KMS-11 (cell line): Measurements from ENCODE around the gene FCN2.

ENCODE experiments used
- H2AFZ ChIP-seq: fragments of 200-600 bp; sonication (generic); 2 replicates; pipeline ENCODE4 v1.6.1; 2016; ENCODE audit warnings: antibody characterized with exemption, mixed run types, low read depth
- H3K27ac ChIP-seq: fragments of 200-600 bp; sonication (generic); 2 replicates; pipeline ENCODE4 v1.6.1; 2016; ENCODE audit warnings: mild to moderate bottlenecking, mixed run types
- H3K27me3 ChIP-seq: fragments of 200-600 bp; sonication (generic); 2 replicates; pipeline ENCODE4 v1.6.1; 2017; ENCODE audit warnings: mild to moderate bottlenecking, low read depth, mixed run types, moderate library complexity; ENCODE audit not compliant: insufficient read depth
- H3K36me3 ChIP-seq: fragments of 200-600 bp; sonication (generic); 2 replicates; pipeline ENCODE4 v1.6.1; 2017; ENCODE audit warnings: mild to moderate bottlenecking, mixed run types; ENCODE audit not compliant: insufficient read depth
- H3K4me1 ChIP-seq: fragments of 200-600 bp; sonication (generic); 2 replicates; pipeline ENCODE4 v1.6.1; 2016; ENCODE audit warnings: mild to moderate bottlenecking, low read depth, mixed run types; ENCODE audit not compliant: poor library complexity, severe bottlenecking
- H3K4me2 ChIP-seq: fragments of 200-600 bp; sonication (generic); 2 replicates; pipeline ENCODE4 v1.7.0; 2016; ENCODE audit warnings: mild to moderate bottlenecking, mixed run types
- H3K4me3 ChIP-seq: fragments of 200-600 bp; sonication (generic); IDR thresholded peaks from 2 replicates; pipeline ENCODE4 v1.6.1; 2017; ENCODE audit warnings: low read depth, low read length, mixed read lengths; ENCODE audit not compliant: insufficient read depth
- H3K79me2 ChIP-seq: fragments of 200-600 bp; sonication (generic); 2 replicates; pipeline ENCODE4 v1.6.1; 2016; ENCODE audit warnings: low read depth, mixed run types; ENCODE audit not compliant: insufficient read depth
- H3K9ac ChIP-seq: fragments of 200-600 bp; sonication (generic); 2 replicates; pipeline ENCODE4 v1.6.1; 2016; ENCODE audit warnings: mild to moderate bottlenecking, mixed run types
- H4K20me1 ChIP-seq: fragments of 200-600 bp; sonication (generic); 2 replicates; pipeline ENCODE4 v1.6.1; 2016; ENCODE audit warnings: mild to moderate bottlenecking, mixed run types; ENCODE audit not compliant: insufficient read depth
- CTCF ChIP-seq: fragments of 200-600 bp; sonication (generic); conservative IDR thresholded peaks from 2 replicates; pipeline ENCODE4 v1.6.1; 2017; ENCODE audit warnings: low read depth, mild to moderate bottlenecking, antibody characterized with exemption, low read length, moderate library complexity, mixed read lengths

The FCN2 gene

GRCh38 chr9:134868751-134869553 is 11.7 kb upstream of the FCN2 start:
- no peak overlapping the region for H3K4me3 ChIP-seq
- H2AFZ ChIP-seq = no peak overlapping the region
- H3K9ac ChIP-seq = no peak overlapping the region
- H3K79me2 ChIP-seq = no peaks in the 10 kb centered on the region
- TF ChIP-seq CTCF = no peak
- H4K20me1 ChIP-seq = no peaks in the 10 kb centered on the region
- no peaks in the 10 kb centered on the region for H3K36me3 ChIP-seq
- peaks cover 17% of the 10 kb centered on the region; the same call in 1 of the 2 replicates for H3K27me3 ChIP-seq
- no peak overlapping the region for H3K4me2 ChIP-seq
- H3K27ac ChIP-seq = no peak overlapping the region
- no peaks in the 10 kb centered on the region for H3K4me1 ChIP-seq

GRCh38 chr9:134869554-134870300 is 10.9 kb upstream of the FCN2 start:
- no peaks in the 10 kb centered on the region for H3K79me2 ChIP-seq
- no peak overlapping the region for H3K9ac ChIP-seq
- no peaks in the 10 kb centered on the region for H4K20me1 ChIP-seq
- no peak overlapping the region for H3K27ac ChIP-seq
- H3K4me2 ChIP-seq = no peak overlapping the region
- no peaks in the 10 kb centered on the region for H3K4me1 ChIP-seq
- H3K36me3 ChIP-seq = no peaks in the 10 kb centered on the region
- peaks cover 24% of the 10 kb centered on the region; the same call in 1 of the 2 replicates for H3K27me3 ChIP-seq
- no peak for TF ChIP-seq CTCF
- no peak overlapping the region for H2AFZ ChIP-seq
- no peak overlapping the region for H3K4me3 ChIP-seq

- no peak overlapping the region for H3K27ac ChIP-seq
- no peak overlapping the region for H2AFZ ChIP-seq
- no peak for TF ChIP-seq CTCF
- no peaks in the 10 kb centered on the region for H3K4me1 ChIP-seq
- no peaks in the 10 kb centered on the region for H3K36me3 ChIP-seq
- H3K4me2 ChIP-seq = no peak overlapping the region
- H3K4me3 ChIP-seq = no peak overlapping the region
- no peak overlapping the region for H3K9ac ChIP-seq
- H3K79me2 ChIP-seq = no peaks in the 10 kb centered on the region
- H3K27me3 ChIP-seq = peaks cover 24% of the 10 kb centered on the region; the same call in 1 of the 2 replicates
- H4K20me1 ChIP-seq = no peaks in the 10 kb centered on the region
These were observed 10.3 kb upstream of the FCN2 start for GRCh38 chr9:134870301-134870694.

- Histone ChIP-seq H3K79me2 (no peaks in the 10 kb centered on the region), H3K4me3 (no peak overlapping the region), H3K27ac (no peak overlapping the region), H3K9ac (no peak overlapping the region), H2AFZ (no peak overlapping the region), H3K4me1 (no peaks in the 10 kb centered on the region), H3K4me2 (no peak overlapping the region), H3K36me3 (no peaks in the 10 kb centered on the region), H3K27me3 (peaks cover 24% of the 10 kb centered on the region; the same call in 1 of the 2 replicates), H4K20me1 (no peaks in the 10 kb centered on the region)
- TF ChIP-seq CTCF = no peak
These were observed 9.6 kb upstream of the FCN2 start for GRCh38 chr9:134870746-134871662.
